Stimulated activated CD4-positive, alpha-beta T cell treated with anti-CD3 and anti-CD28 coated beads, Interleukin-1b, Interleukin-23, amount 100 ng/mL, for 4 hours (primary cell): ENCODE measurements around the gene ACP3.

Experiments used
- DNase-seq, 2 donors: peaks; one replicate each; pipeline ENCODE4 v3.0.0-alpha.2; 2020; ENCODE audit warnings: low read depth in 2 of 2

Gene ACP3

DNA sequence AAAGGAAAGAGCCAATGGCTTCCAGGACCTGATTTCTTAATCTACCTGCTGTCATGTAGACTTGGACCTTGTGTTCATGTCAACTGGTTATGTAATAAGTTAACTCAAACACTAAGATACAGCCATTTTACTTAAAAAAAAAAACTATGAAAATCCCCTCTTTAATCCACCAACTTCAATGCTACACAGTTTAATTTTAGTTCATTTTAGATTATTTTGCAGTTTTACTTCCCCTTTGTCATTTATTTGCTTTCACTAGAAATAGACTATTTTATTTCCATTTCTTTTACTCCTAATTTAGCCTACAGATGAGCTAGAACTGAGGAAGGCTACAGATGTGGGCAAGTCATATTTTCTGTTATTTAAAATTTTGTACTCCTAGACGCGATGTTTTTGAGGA lies 89.4 kb downstream of the ACP3 start:
- no peak for DNase-seq

DNA sequence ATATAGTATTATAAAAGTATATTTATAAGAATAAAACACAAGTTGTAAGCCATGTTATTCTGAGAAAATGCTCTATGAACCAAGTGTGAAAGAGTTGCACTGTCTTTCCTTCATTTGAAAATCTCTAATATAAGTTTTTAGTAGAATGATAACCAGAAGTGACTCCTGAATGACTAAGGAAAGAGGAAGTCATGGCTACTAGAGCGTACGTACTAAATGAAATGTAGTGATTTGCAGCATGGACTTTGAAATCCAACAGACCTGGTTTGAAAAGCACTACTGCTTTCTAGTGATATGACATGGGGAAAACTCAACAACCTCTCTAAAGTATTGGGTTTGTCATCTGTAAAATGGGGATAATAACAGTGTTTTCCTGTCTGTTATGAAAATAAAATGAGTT lies 89.8 kb downstream of the ACP3 start:
- no peak for DNase-seq
